Measurements from ENCODE around the gene RSPO1.

RSPO1 gene

GRCh38 chr1:37656881-37657280, 22.2 kb upstream of the RSPO1 start:
- DNase-seq (ENCODE audit: low read depth in 2 of 2), result no peak

- no peak for DNase-seq (ENCODE audit: low read depth in 2 of 2)
These were observed 21.3 kb upstream of the RSPO1 start for GRCh38 chr1:37656026-37656425.

GRCh38 chr1:37655274-37655673, 20.6 kb upstream of the RSPO1 start:
- DNase-seq (ENCODE audit: low read depth in 2 of 2), result no peak

- DNase-seq (ENCODE audit: low read depth in 2 of 2), result no peak
These were observed 19.2 kb upstream of the RSPO1 start for GRCh38 chr1:37653906-37654305.

- DNase-seq (ENCODE audit: low read depth in 2 of 2), result no peak
These were observed 18.3 kb upstream of the RSPO1 start for GRCh38 chr1:37652976-37653375.

- no peak for DNase-seq (ENCODE audit: low read depth in 2 of 2)
These were observed 17.1 kb upstream of the RSPO1 start for GRCh38 chr1:37651803-37652202.

GRCh38 chr1:37650721-37651120, 16.0 kb upstream of the RSPO1 start:
- DNase-seq (ENCODE audit: low read depth in 2 of 2), result no peak

GRCh38 chr1:37650173-37650572, 15.5 kb upstream of the RSPO1 start:
- no peak for DNase-seq (ENCODE audit: low read depth in 2 of 2)

- DNase-seq (ENCODE audit: low read depth in 2 of 2), result no peak
These were observed 12.6 kb upstream of the RSPO1 start for GRCh38 chr1:37647281-37647680.

- no peak for DNase-seq (ENCODE audit: low read depth in 2 of 2)
These were observed 6.4 kb upstream of the RSPO1 start for GRCh38 chr1:37641059-37641458.

GRCh38 chr1:37636435-37636834, 1.7 kb upstream of the RSPO1 start:
- no peak for DNase-seq (ENCODE audit: low read depth in 2 of 2)

GRCh38 chr1:37634992-37635902, 555 bp upstream of the RSPO1 start:
- no peak for DNase-seq (ENCODE audit: low read depth in 2 of 2)

- no peak for DNase-seq (ENCODE audit: low read depth in 2 of 2)
These were observed 801 bp downstream of the RSPO1 start for GRCh38 chr1:37633938-37634243.

- no peak for DNase-seq (ENCODE audit: low read depth in 2 of 2)
These were observed 1.4 kb downstream of the RSPO1 start for GRCh38 chr1:37633040-37633937.

GRCh38 chr1:37631036-37631435, 3.7 kb downstream of the RSPO1 start:
- no peak for DNase-seq (ENCODE audit: low read depth in 2 of 2)

- DNase-seq (ENCODE audit: low read depth in 2 of 2), result no peak
These were observed 4.2 kb downstream of the RSPO1 start for GRCh38 chr1:37630426-37631028.

GRCh38 chr1:37629726-37630425, 4.8 kb downstream of the RSPO1 start:
- DNase-seq (ENCODE audit: low read depth in 2 of 2), result no peak

- no peak for DNase-seq (ENCODE audit: low read depth in 2 of 2)
These were observed 5.7 kb downstream of the RSPO1 start for GRCh38 chr1:37629008-37629407.

- no peak for DNase-seq (ENCODE audit: low read depth in 2 of 2)
These were observed 6.6 kb downstream of the RSPO1 start for GRCh38 chr1:37628026-37628556.

- no peak for DNase-seq (ENCODE audit: low read depth in 2 of 2)
These were observed 12.6 kb downstream of the RSPO1 start for GRCh38 chr1:37622131-37622530.

GRCh38 chr1:37621326-37621870, 13.3 kb downstream of the RSPO1 start:
- no peak for DNase-seq (ENCODE audit: low read depth in 2 of 2)
